WTC11 (cell line): ENCODE data around the gene OR2H2. TPM values are rescaled to one million over a fixed set of nuclear protein-coding genes. Genes with fewer than 3 reads are reported as not detected.

Experiments
- ATAC-seq: fragments of 200-7000 bp; cut with Tn5 transposase; 2 replicates; pipeline ENCODE4 v1.10.0; 2021; ENCODE audit warnings: mild to moderate bottlenecking, moderate library complexity
- CTCF ChIA-PET: fragments of 300-600 bp; sonication (Branson Sonifier 250); formaldehyde crosslinking; loops from one replicate; lab custom pipeline; 2021; ENCODE audit warnings: antibody characterized with exemption; lab: Charles Lee
- POLR2A ChIA-PET: fragments of 350-600 bp; sonication (Branson Sonifier 250); formaldehyde crosslinking; loops from one replicate; lab custom pipeline; 2021; ENCODE audit warnings: antibody characterized with exemption; lab: Charles Lee
- DNase-seq: peaks from one replicate; pipeline ENCODE4 v3.0.0; 2021; ENCODE audit warnings: low spot score
- H3K27ac Mint-ChIP-seq: 2 replicates; pipeline ENCODE4 v1.8.0; 2021; ENCODE audit warnings: mixed read lengths
- H3K27me3 Mint-ChIP-seq: 2 replicates; pipeline ENCODE4 v1.8.0; 2021; ENCODE audit warnings: low read depth, mild to moderate bottlenecking, moderate library complexity, mixed read lengths
- H3K36me3 Mint-ChIP-seq: 2 replicates; pipeline ENCODE4 v1.8.0; 2021; ENCODE audit warnings: mixed read lengths
- H3K4me1 Mint-ChIP-seq: 2 replicates; pipeline ENCODE4 v1.8.0; 2022; ENCODE audit warnings: mixed read lengths
- H3K4me3 Mint-ChIP-seq: 2 replicates; pipeline ENCODE4 v1.8.0; 2021; ENCODE audit warnings: mild to moderate bottlenecking, moderate library complexity, mixed read lengths
- H3K9me3 Mint-ChIP-seq: 2 replicates; pipeline ENCODE4 v1.8.0; 2021; ENCODE audit warnings: mixed read lengths
- ARID4B ChIP-seq: sonication (generic); formaldehyde crosslinking; IDR thresholded peaks from 2 replicates; pipeline ENCODE4 v1.8.0; 2023; ENCODE audit warnings: missing genetic modification reagents, mild to moderate bottlenecking, borderline replicate concordance
- ATF3 ChIP-seq: sonication (generic); formaldehyde crosslinking; conservative IDR thresholded peaks from 2 replicates; pipeline ENCODE4 v1.8.1; 2022; ENCODE audit warnings: mild to moderate bottlenecking, missing genetic modification reagents
- CBFB ChIP-seq: sonication (generic); formaldehyde crosslinking; IDR thresholded peaks from 2 replicates; pipeline ENCODE4 v1.8.1; 2022; ENCODE audit warnings: mild to moderate bottlenecking, low read depth, missing genetic modification reagents
- E2F4 ChIP-seq: sonication (generic); formaldehyde crosslinking; IDR thresholded peaks from 2 replicates; pipeline ENCODE4 v1.8.1; 2022; ENCODE audit warnings: low read depth, mild to moderate bottlenecking, moderate library complexity, missing genetic modification reagents, borderline replicate concordance
- ETV6 ChIP-seq: sonication (generic); formaldehyde crosslinking; IDR thresholded peaks from 2 replicates; pipeline ENCODE4 v1.8.1; 2022; ENCODE audit warnings: mild to moderate bottlenecking, missing genetic modification reagents
- HMGXB4 ChIP-seq: sonication (generic); formaldehyde crosslinking; IDR thresholded peaks from 2 replicates; pipeline ENCODE4 v1.8.1; 2023; ENCODE audit warnings: mild to moderate bottlenecking, moderate library complexity, missing genetic modification reagents
- IRF1 ChIP-seq: sonication (generic); formaldehyde crosslinking; IDR thresholded peaks from 2 replicates; pipeline ENCODE4 v1.8.0; 2023; ENCODE audit warnings: missing genetic modification reagents
- IRF2 ChIP-seq: sonication (generic); formaldehyde crosslinking; IDR thresholded peaks from 2 replicates; pipeline ENCODE4 v1.8.0; 2022; ENCODE audit warnings: low read depth, missing genetic modification reagents, borderline replicate concordance
- JAZF1 ChIP-seq: fragments of 250-450 bp; sonication (Bioruptor Pico); IDR thresholded peaks from 2 replicates; pipeline ENCODE4 v1.9.0; 2021; ENCODE audit warnings: moderate library complexity, mild to moderate bottlenecking, inconsistent platforms
- MLX ChIP-seq: sonication (generic); formaldehyde crosslinking; IDR thresholded peaks from 2 replicates; pipeline ENCODE4 v1.8.1; 2023; ENCODE audit warnings: mild to moderate bottlenecking, missing genetic modification reagents, moderate library complexity
- NFATC4 ChIP-seq: fragments of 250-450 bp; sonication (Bioruptor Pico); IDR thresholded peaks from 2 replicates; pipeline ENCODE4 v1.9.0; 2021; ENCODE audit warnings: mild to moderate bottlenecking
- NFYB ChIP-seq: sonication (generic); formaldehyde crosslinking; conservative IDR thresholded peaks from 2 replicates; pipeline ENCODE4 v1.8.0; 2022; ENCODE audit warnings: low read depth, missing genetic modification reagents
- OVOL2 ChIP-seq: fragments of 250-450 bp; sonication (Bioruptor Pico); IDR thresholded peaks from 2 replicates; pipeline ENCODE4 v1.9.0; 2021; ENCODE audit warnings: mild to moderate bottlenecking, borderline replicate concordance
- PRRX2 ChIP-seq: fragments of 250-450 bp; sonication (Bioruptor Pico); IDR thresholded peaks from 2 replicates; pipeline ENCODE4 v1.8.0; 2021; ENCODE audit warnings: mild to moderate bottlenecking
- RELA ChIP-seq: sonication (generic); formaldehyde crosslinking; IDR thresholded peaks from 2 replicates; pipeline ENCODE4 v1.8.1; 2022; ENCODE audit warnings: missing genetic modification reagents, mild to moderate bottlenecking, borderline replicate concordance
- total RNA-seq: library from RNA; stranded (reverse); gene quantifications from 3 replicates; pipeline ENCODE4 v1.2.3, GENCODE V29; 2021

Gene OR2H2
- total RNA-seq, 1 experiment from 2014 or later = not detected

GRCh38 chr6:29547573-29547972 is 37.3 kb upstream of the OR2H2 start:
- 0 out of 2 replicates have a peak, but pooled peaks cover 3% of the 10 kb centered on the region for H3K9me3 Mint-ChIP-seq
- DNase-seq (no peak), ATAC-seq (no peak)
- H3K4me3 Mint-ChIP-seq = no peak overlapping the region
- H3K27me3 Mint-ChIP-seq = peaks cover 58% of the 10 kb centered on the region
- TF ChIP-seq ETV6 (CRISPR knock-in tag) = no peak
- TF ChIP-seq PRRX2 = no peak
- no peak for TF ChIP-seq MLX (CRISPR knock-in tag)
- no peak for TF ChIP-seq IRF2 (CRISPR knock-in tag)
- no peak for TF ChIP-seq CBFB (CRISPR knock-in tag)
- no peak for TF ChIP-seq RELA (CRISPR knock-in tag)
- no peak for TF ChIP-seq E2F4 (CRISPR knock-in tag)
- no peak for TF ChIP-seq ATF3
- no peak for TF ChIP-seq JAZF1 (CRISPR knock-in tag)
- TF ChIP-seq NFATC4 = no peak
- no peak for TF ChIP-seq ARID4B
- TF ChIP-seq HMGXB4 (CRISPR knock-in tag) = no peak
- no peak for TF ChIP-seq IRF1 (CRISPR knock-in tag)
- ChIA-PET POLR2A (no interaction called here), CTCF (no interaction called here)
- H3K36me3 Mint-ChIP-seq = no peaks in the 10 kb centered on the region
- no peak overlapping the region for H3K27ac Mint-ChIP-seq
- peaks cover under 1% of the 10 kb centered on the region for H3K4me1 Mint-ChIP-seq

GRCh38 chr6:29552512-29553051 is 32.3 kb upstream of the OR2H2 start:
- peak overlapping the region; percentile 76 for H3K4me3 Mint-ChIP-seq
- POLR2A ChIA-PET = no interaction called here
- CTCF ChIA-PET = interaction anchor here (0.6 to 1.4 kb wide), 4 partner anchors 12 to 118 kb away, joined by 3 read pairs; no protein-coding TSS in a partner anchor
- TF ChIP-seq NFYB (CRISPR knock-in tag) (0 out of 2 replicates have a peak, but pooled peaks have one; percentile 16), OVOL2 (no peak)
- TF ChIP-seq, all 79 proteins: peak for 1
- Mint-ChIP-seq H3K4me1 (peaks cover 28% of the 10 kb centered on the region), H3K9me3 (0 out of 2 replicates have a peak, but pooled peaks cover 3% of the 10 kb centered on the region), H3K27me3 (peaks cover 96% of the 10 kb centered on the region), H3K27ac (no peak overlapping the region), H3K36me3 (peaks cover 7% of the 10 kb centered on the region)
- DNase-seq (no peak), ATAC-seq (no peak)
